Measurements from ENCODE around the gene CMIP.

- TF ChIP-seq, protein P1, sequence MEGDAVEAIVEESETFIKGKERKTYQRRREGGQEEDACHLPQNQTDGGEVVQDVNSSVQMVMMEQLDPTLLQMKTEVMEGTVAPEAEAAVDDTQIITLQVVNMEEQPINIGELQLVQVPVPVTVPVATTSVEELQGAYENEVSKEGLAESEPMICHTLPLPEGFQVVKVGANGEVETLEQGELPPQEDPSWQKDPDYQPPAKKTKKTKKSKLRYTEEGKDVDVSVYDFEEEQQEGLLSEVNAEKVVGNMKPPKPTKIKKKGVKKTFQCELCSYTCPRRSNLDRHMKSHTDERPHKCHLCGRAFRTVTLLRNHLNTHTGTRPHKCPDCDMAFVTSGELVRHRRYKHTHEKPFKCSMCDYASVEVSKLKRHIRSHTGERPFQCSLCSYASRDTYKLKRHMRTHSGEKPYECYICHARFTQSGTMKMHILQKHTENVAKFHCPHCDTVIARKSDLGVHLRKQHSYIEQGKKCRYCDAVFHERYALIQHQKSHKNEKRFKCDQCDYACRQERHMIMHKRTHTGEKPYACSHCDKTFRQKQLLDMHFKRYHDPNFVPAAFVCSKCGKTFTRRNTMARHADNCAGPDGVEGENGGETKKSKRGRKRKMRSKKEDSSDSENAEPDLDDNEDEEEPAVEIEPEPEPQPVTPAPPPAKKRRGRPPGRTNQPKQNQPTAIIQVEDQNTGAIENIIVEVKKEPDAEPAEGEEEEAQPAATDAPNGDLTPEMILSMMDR (conservative IDR thresholded peaks at IDR 0.05; ENCODE audit: low read length) = no peak
- TF ChIP-seq EZH2phosphoT487 (IDR thresholded peaks at IDR 0.05; ENCODE audit: borderline replicate concordance) = no peak
Observed at GRCh38 chr16:81533175-81533507, 88.5 kb downstream of the CMIP start.

Measured in Loucy (cell line).